B cell (primary cell): ENCODE results near the gene CXCR3.

Source experiments
- CTCF ChIP-seq: fragments of 200-600 bp; IDR thresholded peaks from one replicate; pipeline ENCODE4 v1.8.0; 2022; ENCODE audit warnings: antibody characterized with exemption, mild to moderate bottlenecking
- EZH2 ChIP-seq: IDR thresholded peaks from 2 replicates; pipeline ENCODE4 v1.6.1; 2012; ENCODE audit warnings: borderline replicate concordance, low read depth, mild to moderate bottlenecking, moderate library complexity, low read length; ENCODE audit not compliant: insufficient read depth, poor library complexity, severe bottlenecking

GRCh38 chrX:71606536-71607216, 11.6 kb downstream of the CXCR3 start:
- no peak for TF ChIP-seq CTCF
- TF ChIP-seq EZH2: no peak
